ENCODE data around the gene TSPAN18. TPM values are rescaled to one million over a fixed set of nuclear protein-coding genes. Genes with fewer than 3 reads are reported as not detected.

TSPAN18 gene
- total and polyA plus RNA-seq, 10 of the 15 experiments (the other 5 are each of a cell fraction or from before 2014, with no cell fraction given), result 0.02 to 0.77 (median 0.13) TPM; not detected in 1

GRCh38 chr11:44969651-44970252, 243.0 kb downstream of the TSPAN18 start:
- intact Hi-C loops (cut with micrococcal nuclease; ENCODE audit: unreplicated experiment) (no loop called here), in situ Hi-C loops (cut with MboI) (no loop called here)
- ATAC-seq (no peak), FAIRE-seq (no peak), DNase-seq (ENCODE audit: low read depth, low spot score) (no peak)
- Histone ChIP-seq H3K9me3 (replicated peaks; ENCODE audit: control insufficient read depth, insufficient read depth, low read length) (no peaks in the 10 kb centered on the region), H4K20me1 (ENCODE audit: control insufficient read depth, insufficient read depth) (no peaks in the 10 kb centered on the region), H3K4me1 (ENCODE audit: control insufficient read depth, insufficient read depth, low read length) (no peaks in the 10 kb centered on the region), H3K27me3 (replicated peaks in 1 of 2; ENCODE audit: control insufficient read depth in 2 of 2, insufficient read depth in 2 of 2, low read length in 1 of 2) (peaks cover 0 to 2% of the 10 kb centered on the region in 2 experiments; a peak in 2 of 4 replicates), H2AFZ (ENCODE audit: control insufficient read depth, low read depth, low read length) (no peak overlapping the region), H3K79me2 (ENCODE audit: control insufficient read depth, insufficient read depth, low read length) (no peaks in the 10 kb centered on the region), H3K4me3 (no peak overlapping the region), H3K9ac (ENCODE audit: control insufficient read depth, insufficient read depth, low read length) (no peak overlapping the region), H3K36me3 (ENCODE audit: control insufficient read depth in 2 of 2, insufficient read depth in 2 of 2, low read length in 1 of 2) (no peaks in the 10 kb centered on the region), H3K27ac (ENCODE audit: control insufficient read depth, insufficient read depth) (no peak overlapping the region), H3K4me2 (ENCODE audit: control insufficient read depth, insufficient read depth) (no peak overlapping the region)
- ChIA-PET CTCF (interaction anchor here (1.9 kb wide), 1 partner anchor 34 kb away, joined by 4 read pairs; no protein-coding TSS in a partner anchor), POLR2A (no interaction called here), RAD21 (ENCODE audit: unreplicated experiment) (no interaction called here), SMC1A (ENCODE audit: uncharacterized antibody, unreplicated experiment) (interaction anchor here (0.5 kb wide), 1 partner anchor 1826 kb away, joined by 3 read pairs; no protein-coding TSS in a partner anchor)
- WGBS (ENCODE audit: insufficient coverage, insufficient replicate concordance, low lambda C conversion rate, missing lambda C conversion rate), result 57% methylated on average over 12 of the region's 12 CpGs
- no TSS peak for BruUV-seq (replicated peaks)
- TF ChIP-seq TARDBP (IDR thresholded peaks at IDR 0.05; ENCODE audit: borderline replicate concordance) (no peak), ZBTB4 (CRISPR knock-in tag; IDR thresholded peaks at IDR 0.05) (no peak), PML (IDR thresholded peaks at IDR 0.05; ENCODE audit: low read length) (no peak)

- no peak overlapping the region for H3K4me2 ChIP-seq (ENCODE audit: control insufficient read depth, insufficient read depth)
- TF ChIP-seq SPI1 (IDR thresholded peaks at IDR 0.05; ENCODE audit: borderline replicate concordance, insufficient read depth, low read depth, low read length) (no peak), HCFC1 (IDR thresholded peaks at IDR 0.05; ENCODE audit: low read length) (no peak), PAX5 (IDR thresholded peaks at IDR 0.05; ENCODE audit: borderline replicate concordance, low read depth, low read length) (no peak), RCOR1 (conservative IDR thresholded peaks at IDR 0.05; ENCODE audit: low read depth, low read length) (no peak), RB1 (IDR thresholded peaks at IDR 0.05; ENCODE audit: borderline replicate concordance) (no peak)
- SMC1A ChIA-PET (ENCODE audit: uncharacterized antibody, unreplicated experiment), result interaction anchor here (0.5 kb wide), 1 partner anchor 1826 kb away, joined by 3 read pairs; no protein-coding TSS in a partner anchor
- in situ Hi-C loops (cut with MboI), result no loop called here
- ATAC-seq (no peak), DNase-seq (ENCODE audit: low read depth, low spot score) (no peak), FAIRE-seq (no peak)
- H3K36me3 ChIP-seq (ENCODE audit: control insufficient read depth in 2 of 2, insufficient read depth in 2 of 2, low read length in 1 of 2), result no peaks in the 10 kb centered on the region
- H3K4me1 ChIP-seq (ENCODE audit: control insufficient read depth, insufficient read depth, low read length), result no peaks in the 10 kb centered on the region
- no peak overlapping the region for H3K27ac ChIP-seq (ENCODE audit: control insufficient read depth, insufficient read depth)
- no peak overlapping the region for H3K4me3 ChIP-seq
- H3K9ac ChIP-seq (ENCODE audit: control insufficient read depth, insufficient read depth, low read length), result no peak overlapping the region
- POLR2A ChIA-PET, result no interaction called here
- RAD21 ChIA-PET (ENCODE audit: unreplicated experiment), result no interaction called here
- BruUV-seq (replicated peaks), result no TSS peak
- WGBS (ENCODE audit: insufficient coverage, insufficient replicate concordance, low lambda C conversion rate, missing lambda C conversion rate), result 43% methylated on average over 6 of the region's 6 CpGs
- no peaks in the 10 kb centered on the region for H3K79me2 ChIP-seq (ENCODE audit: control insufficient read depth, insufficient read depth, low read length)
- no peak overlapping the region for H2AFZ ChIP-seq (ENCODE audit: control insufficient read depth, low read depth, low read length)
- H3K27me3 ChIP-seq (replicated peaks in 1 of 2; ENCODE audit: control insufficient read depth in 2 of 2, insufficient read depth in 2 of 2, low read length in 1 of 2), result peaks cover 0 to 2% of the 10 kb centered on the region in 2 experiments; a peak in 2 of 4 replicates
- CTCF ChIA-PET, result interaction anchor here (1.9 kb wide), 1 partner anchor 34 kb away, joined by 4 read pairs; no protein-coding TSS in a partner anchor
- H4K20me1 ChIP-seq (ENCODE audit: control insufficient read depth, insufficient read depth), result no peaks in the 10 kb centered on the region
- intact Hi-C loops (cut with micrococcal nuclease; ENCODE audit: unreplicated experiment), result no loop called here
- H3K9me3 ChIP-seq (replicated peaks; ENCODE audit: control insufficient read depth, insufficient read depth, low read length), result no peaks in the 10 kb centered on the region
Measured at GRCh38 chr11:44970293-44970692, 243.5 kb downstream of the TSPAN18 start.
